ENCODE measurements around the gene MCC. TPM values are rescaled to one million over a fixed set of nuclear protein-coding genes. Genes with fewer than 3 reads are reported as not detected.

The MCC gene
- polyA plus RNA-seq, 1 donor (not counting 4 experiments of a cell fraction or from before 2014, with no cell fraction given), result 24.6 TPM

- Histone ChIP-seq H3K4me1 (ENCODE audit: control insufficient read depth, extremely low read depth, insufficient read depth, low read length) (peaks cover 4% of the 10 kb centered on the region), H4K20me1 (ENCODE audit: control insufficient read depth, extremely low read depth, insufficient read depth, low read length) (no peaks in the 10 kb centered on the region), H3K9ac (ENCODE audit: control insufficient read depth, extremely low read depth, insufficient read depth, low read length) (no peak overlapping the region), H3K4me3 (ENCODE audit: control insufficient read depth in 2 of 3, extremely low read depth in 1 of 3, insufficient read depth in 2 of 3, low read depth in 1 of 3, low read length in 3 of 3) (no peak overlapping the region), H3K4me2 (ENCODE audit: control insufficient read depth, extremely low read depth, insufficient read depth, low read depth, low read length) (no peak overlapping the region), H3K27me3 (ENCODE audit: control insufficient read depth, extremely low read depth, insufficient read depth, low read length) (no peaks in the 10 kb centered on the region), H3K9me1 (ENCODE audit: control insufficient read depth, extremely low read depth, insufficient read depth, low read length) (peaks cover 3% of the 10 kb centered on the region), H3K79me2 (ENCODE audit: control insufficient read depth, insufficient read depth, low read length) (peaks cover 89% of the 10 kb centered on the region), H3K9me3 (ENCODE audit: control insufficient read depth, low read depth, low read length) (no peaks in the 10 kb centered on the region), H3K36me3 (ENCODE audit: control insufficient read depth in 2 of 2, extremely low read depth in 1 of 2, insufficient read depth in 2 of 2, low read length in 2 of 2) (no peaks in the 10 kb centered on the region), H2AFZ (ENCODE audit: control insufficient read depth, low read length) (no peak overlapping the region), H3K27ac (ENCODE audit: control insufficient read depth, insufficient read depth, low read length) (no peak overlapping the region)
- FAIRE-seq (no peak), DNase-seq (ENCODE audit: low read depth, low spot score) (no peak)
- no peak for TF ChIP-seq CTCF (optimal IDR thresholded peaks at IDR 0.05 in 1 of 3, IDR thresholded peaks at IDR 0.05 in 1 of 3, conservative IDR thresholded peaks at IDR 0.05 in 1 of 3; ENCODE audit: extremely low read depth in 1 of 3, insufficient read depth in 2 of 3, low read length in 3 of 3)
- no peak for TF ChIP-seq EZH2 (IDR thresholded peaks at IDR 0.05; ENCODE audit: low read length)
- dilution Hi-C loops (cut with MboI; ENCODE audit: extremely low pct_ligation_motif_present, low sequenced_read_pairs), result no loop called here
Measured at GRCh38 chr5:113281194-113281593, 207.1 kb downstream of the MCC start.

GRCh38 chr5:113280541-113280940, 207.7 kb downstream of the MCC start:
- no peak overlapping the region for H3K9ac ChIP-seq (ENCODE audit: control insufficient read depth, extremely low read depth, insufficient read depth, low read length)
- no peak overlapping the region for H3K4me3 ChIP-seq (ENCODE audit: control insufficient read depth in 2 of 3, extremely low read depth in 1 of 3, insufficient read depth in 2 of 3, low read depth in 1 of 3, low read length in 3 of 3)
- H2AFZ ChIP-seq (ENCODE audit: control insufficient read depth, low read length), result no peak overlapping the region
- H3K9me1 ChIP-seq (ENCODE audit: control insufficient read depth, extremely low read depth, insufficient read depth, low read length), result peaks cover 3% of the 10 kb centered on the region
- H3K4me1 ChIP-seq (ENCODE audit: control insufficient read depth, extremely low read depth, insufficient read depth, low read length), result peaks cover 4% of the 10 kb centered on the region
- H3K27ac ChIP-seq (ENCODE audit: control insufficient read depth, insufficient read depth, low read length), result no peak overlapping the region
- no peak for TF ChIP-seq EZH2 (IDR thresholded peaks at IDR 0.05; ENCODE audit: low read length)
- TF ChIP-seq CTCF (optimal IDR thresholded peaks at IDR 0.05 in 1 of 3, IDR thresholded peaks at IDR 0.05 in 1 of 3, conservative IDR thresholded peaks at IDR 0.05 in 1 of 3; ENCODE audit: extremely low read depth in 1 of 3, insufficient read depth in 2 of 3, low read length in 3 of 3), result no peak
- no peaks in the 10 kb centered on the region for H4K20me1 ChIP-seq (ENCODE audit: control insufficient read depth, extremely low read depth, insufficient read depth, low read length)
- dilution Hi-C loops (cut with MboI; ENCODE audit: extremely low pct_ligation_motif_present, low sequenced_read_pairs), result no loop called here
- H3K9me3 ChIP-seq (ENCODE audit: control insufficient read depth, low read depth, low read length), result no peaks in the 10 kb centered on the region
- no peaks in the 10 kb centered on the region for H3K27me3 ChIP-seq (ENCODE audit: control insufficient read depth, extremely low read depth, insufficient read depth, low read length)
- no peak for DNase-seq (ENCODE audit: low read depth, low spot score)
- H3K36me3 ChIP-seq (ENCODE audit: control insufficient read depth in 2 of 2, extremely low read depth in 1 of 2, insufficient read depth in 2 of 2, low read length in 2 of 2), result no peaks in the 10 kb centered on the region
- peaks cover 89% of the 10 kb centered on the region for H3K79me2 ChIP-seq (ENCODE audit: control insufficient read depth, insufficient read depth, low read length)
- FAIRE-seq, result no peak
- H3K4me2 ChIP-seq (ENCODE audit: control insufficient read depth, extremely low read depth, insufficient read depth, low read depth, low read length), result no peak overlapping the region
